Left forelimb (tissue), 1 donor: ENCODE results near the gene SLC25A13.
"Not testable (repeated sequence)": the region's sequence is repeated elsewhere in the genome, so short reads cannot be mapped to it uniquely, and the experiment has no call there.

Experiments
- DNase-seq: peaks from one replicate; pipeline ENCODE4 v3.0.0-alpha.2; 2018; ENCODE audit warnings: low spot score

SLC25A13 gene

GRCh38 chr7:96297876-96298275 lies 24.0 kb downstream of the SLC25A13 start:
- no peak for DNase-seq

GRCh38 chr7:96297446-96297845 lies 24.5 kb downstream of the SLC25A13 start:
- not testable (repeated sequence) for DNase-seq

- not testable (repeated sequence) for DNase-seq
Measured at GRCh38 chr7:96293911-96294310, 28.0 kb downstream of the SLC25A13 start.

- no peak for DNase-seq
Measured at GRCh38 chr7:96287559-96287958, 34.3 kb downstream of the SLC25A13 start.

GRCh38 chr7:96287132-96287531 lies 34.8 kb downstream of the SLC25A13 start:
- DNase-seq = no peak

GRCh38 chr7:96285579-96285978 lies 36.3 kb downstream of the SLC25A13 start:
- no peak for DNase-seq

GRCh38 chr7:96284835-96285234 lies 37.1 kb downstream of the SLC25A13 start:
- DNase-seq = no peak

- DNase-seq = no peak
Measured at GRCh38 chr7:96284240-96284639, 37.7 kb downstream of the SLC25A13 start.

- DNase-seq = no peak
Measured at GRCh38 chr7:96282835-96283234, 39.1 kb downstream of the SLC25A13 start.

- no peak for DNase-seq
Measured at GRCh38 chr7:96277921-96278320, 44.0 kb downstream of the SLC25A13 start.

- no peak for DNase-seq
Measured at GRCh38 chr7:96276019-96276418, 45.9 kb downstream of the SLC25A13 start.

GRCh38 chr7:96273716-96274115 lies 48.2 kb downstream of the SLC25A13 start:
- no peak for DNase-seq

GRCh38 chr7:96269246-96269994 lies 52.5 kb downstream of the SLC25A13 start:
- DNase-seq = no peak

GRCh38 chr7:96266580-96266979 lies 55.3 kb downstream of the SLC25A13 start:
- no peak for DNase-seq

GRCh38 chr7:96266015-96266414 lies 55.9 kb downstream of the SLC25A13 start:
- DNase-seq = no peak

GRCh38 chr7:96253964-96254363 lies 67.9 kb downstream of the SLC25A13 start:
- DNase-seq = no peak

- no peak for DNase-seq
Measured at GRCh38 chr7:96253441-96253840, 68.5 kb downstream of the SLC25A13 start.

GRCh38 chr7:96250776-96251361 lies 71.0 kb downstream of the SLC25A13 start:
- DNase-seq = no peak

GRCh38 chr7:96248405-96248804 lies 73.5 kb downstream of the SLC25A13 start:
- no peak for DNase-seq

GRCh38 chr7:96246919-96247318 lies 75.0 kb downstream of the SLC25A13 start:
- no peak for DNase-seq

- no peak for DNase-seq
Measured at GRCh38 chr7:96244992-96245292, 77.0 kb downstream of the SLC25A13 start.

- DNase-seq = no peak
Measured at GRCh38 chr7:96244244-96244991, 77.5 kb downstream of the SLC25A13 start.

- no peak for DNase-seq
Measured at GRCh38 chr7:96243241-96243640, 78.7 kb downstream of the SLC25A13 start.
